WERI-Rb-1 (cell line): ENCODE measurements around the gene TMEM165.
A peak's percentile ranks its signal among the peaks of the same experiment; 100 is the strongest.

ENCODE experiments used
- DNase-seq: peaks from one replicate; pipeline ENCODE4 v3.0.0-alpha.2; 2020
- H3K27ac ChIP-seq: fragments of 250-450 bp; sonication (Bioruptor Pico); 2 replicates; pipeline ENCODE4 v1.5.1; 2020; ENCODE audit warnings: mild to moderate bottlenecking, moderate library complexity
- H3K27me3 ChIP-seq: fragments of 250-450 bp; sonication (Bioruptor Pico); 2 replicates; pipeline ENCODE4 v1.5.1; 2021; ENCODE audit warnings: mild to moderate bottlenecking, low read depth, moderate library complexity; ENCODE audit not compliant: insufficient read depth, severe bottlenecking
- H3K36me3 ChIP-seq: fragments of 250-450 bp; sonication (Bioruptor Pico); 2 replicates; pipeline ENCODE4 v1.5.1; 2020; ENCODE audit warnings: mild to moderate bottlenecking, moderate library complexity
- H3K4me3 ChIP-seq: 2 replicates; pipeline ENCODE4 v1.5.1; 2011; ENCODE audit warnings: low read depth, mild to moderate bottlenecking, control low read depth, low read length
- H3K9me3 ChIP-seq: fragments of 250-450 bp; sonication (Bioruptor Pico); 2 replicates; pipeline ENCODE4 v1.5.1; 2021; ENCODE audit warnings: mild to moderate bottlenecking, moderate library complexity; ENCODE audit not compliant: severe bottlenecking
- TF ChIP-seq, protein P1 (sequence below): IDR thresholded peaks from 2 replicates; pipeline ENCODE4 v1.5.1; 2011; ENCODE audit warnings: low read depth, mild to moderate bottlenecking, control low read depth, inconsistent platforms, low read length

Gene TMEM165

GRCh38 chr4:55442541-55442940, 46.8 kb downstream of the TMEM165 start:
- Histone ChIP-seq H3K27me3 (no peaks in the 10 kb centered on the region), H3K9me3 (no peaks in the 10 kb centered on the region), H3K36me3 (peaks cover 46% of the 10 kb centered on the region), H3K4me3 (no peak overlapping the region), H3K27ac (no peak overlapping the region)
- TF ChIP-seq, protein P1, sequence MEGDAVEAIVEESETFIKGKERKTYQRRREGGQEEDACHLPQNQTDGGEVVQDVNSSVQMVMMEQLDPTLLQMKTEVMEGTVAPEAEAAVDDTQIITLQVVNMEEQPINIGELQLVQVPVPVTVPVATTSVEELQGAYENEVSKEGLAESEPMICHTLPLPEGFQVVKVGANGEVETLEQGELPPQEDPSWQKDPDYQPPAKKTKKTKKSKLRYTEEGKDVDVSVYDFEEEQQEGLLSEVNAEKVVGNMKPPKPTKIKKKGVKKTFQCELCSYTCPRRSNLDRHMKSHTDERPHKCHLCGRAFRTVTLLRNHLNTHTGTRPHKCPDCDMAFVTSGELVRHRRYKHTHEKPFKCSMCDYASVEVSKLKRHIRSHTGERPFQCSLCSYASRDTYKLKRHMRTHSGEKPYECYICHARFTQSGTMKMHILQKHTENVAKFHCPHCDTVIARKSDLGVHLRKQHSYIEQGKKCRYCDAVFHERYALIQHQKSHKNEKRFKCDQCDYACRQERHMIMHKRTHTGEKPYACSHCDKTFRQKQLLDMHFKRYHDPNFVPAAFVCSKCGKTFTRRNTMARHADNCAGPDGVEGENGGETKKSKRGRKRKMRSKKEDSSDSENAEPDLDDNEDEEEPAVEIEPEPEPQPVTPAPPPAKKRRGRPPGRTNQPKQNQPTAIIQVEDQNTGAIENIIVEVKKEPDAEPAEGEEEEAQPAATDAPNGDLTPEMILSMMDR, result no peak
- DNase-seq, result no peak

DNA sequence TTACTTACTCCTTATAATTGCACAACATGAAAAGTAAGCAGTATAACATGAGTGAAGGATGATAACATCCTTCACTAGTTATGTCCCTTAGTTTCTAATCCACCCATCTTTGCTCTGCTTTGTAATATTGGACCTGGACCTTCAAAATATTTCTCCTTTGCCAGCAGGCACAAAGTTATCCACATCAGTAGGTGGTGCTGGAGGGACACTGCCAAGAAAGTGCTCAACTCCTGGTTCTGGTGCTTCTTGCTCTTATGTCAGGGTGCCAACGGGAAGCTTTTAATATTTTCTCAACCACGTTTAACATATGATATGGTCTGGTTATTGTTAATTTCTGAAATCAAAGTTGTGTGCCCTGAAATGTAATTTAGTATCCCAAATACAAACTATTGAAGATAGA, 49.1 kb downstream of the TMEM165 start:
- Histone ChIP-seq H3K9me3 (no peaks in the 10 kb centered on the region), H3K27ac (no peak overlapping the region), H3K4me3 (no peak overlapping the region), H3K27me3 (no peaks in the 10 kb centered on the region), H3K36me3 (peaks cover 58% of the 10 kb centered on the region)
- no peak for DNase-seq
- TF ChIP-seq, protein P1, result peak; percentile 43; the same call in 1 of the 2 replicates

GRCh38 chr4:55445921-55446577, 50.3 kb downstream of the TMEM165 start:
- Histone ChIP-seq H3K27ac (no peak overlapping the region), H3K4me3 (no peak overlapping the region), H3K36me3 (peaks cover 62% of the 10 kb centered on the region), H3K27me3 (no peaks in the 10 kb centered on the region), H3K9me3 (no peaks in the 10 kb centered on the region)
- TF ChIP-seq, protein P1, result no peak
- DNase-seq, result no peak

- no peaks in the 10 kb centered on the region for H3K9me3 ChIP-seq
- no peaks in the 10 kb centered on the region for H3K27me3 ChIP-seq
- H3K36me3 ChIP-seq, result peaks cover 59% of the 10 kb centered on the region
- TF ChIP-seq, protein P1, result no peak
- H3K27ac ChIP-seq, result no peak overlapping the region
- no peak overlapping the region for H3K4me3 ChIP-seq
- no peak for DNase-seq
Observed at GRCh38 chr4:55446578-55446922, 50.8 kb downstream of the TMEM165 start.

DNA sequence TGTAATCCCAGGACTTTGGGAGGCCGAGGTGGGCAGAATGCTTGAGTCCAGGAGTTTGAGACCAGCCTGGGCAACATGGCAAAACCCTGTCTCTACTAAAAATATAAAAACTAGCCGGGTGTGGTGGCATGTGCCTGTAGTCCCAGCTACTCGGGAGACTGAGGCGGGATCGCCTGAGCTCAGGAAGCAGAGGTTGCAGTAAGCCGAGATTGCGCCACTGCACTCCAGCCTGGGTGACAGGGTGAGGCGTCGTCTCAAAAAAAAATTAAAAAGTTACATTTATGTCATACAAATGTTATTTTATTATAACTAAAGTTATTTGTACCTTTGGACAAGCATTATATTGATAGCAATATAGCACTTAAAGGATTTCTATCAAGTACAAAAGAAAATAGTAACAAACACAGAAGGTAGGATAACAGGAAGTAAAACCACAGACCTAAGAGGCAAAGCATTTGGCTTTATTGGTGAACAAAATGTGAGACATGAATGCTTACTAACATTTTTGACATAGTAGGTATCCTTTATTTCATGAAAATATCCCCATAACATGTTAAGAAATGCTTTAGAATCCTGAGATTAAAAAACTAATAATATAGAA, 51.5 kb downstream of the TMEM165 start:
- TF ChIP-seq, protein P1, result no peak
- Histone ChIP-seq H3K27ac (no peak overlapping the region), H3K9me3 (no peaks in the 10 kb centered on the region), H3K27me3 (no peaks in the 10 kb centered on the region), H3K4me3 (no peak overlapping the region), H3K36me3 (peaks cover 61% of the 10 kb centered on the region)
- no peak for DNase-seq

GRCh38 chr4:55447831-55448230, 52.1 kb downstream of the TMEM165 start:
- no peak for DNase-seq
- H3K36me3 ChIP-seq, result peaks cover 60% of the 10 kb centered on the region

More at GRCh38 chr4:55447831-55448230, 52.1 kb downstream of the TMEM165 start:
- H3K4me3 ChIP-seq, result no peak overlapping the region
- H3K27ac ChIP-seq, result no peak overlapping the region
- TF ChIP-seq, protein P1, result no peak
- no peaks in the 10 kb centered on the region for H3K27me3 ChIP-seq
- H3K9me3 ChIP-seq, result no peaks in the 10 kb centered on the region
